Adrenal gland (tissue), 12 donors: ENCODE measurements around the gene VSTM2L. TPM values are rescaled to one million over a fixed set of nuclear protein-coding genes. Genes with fewer than 3 reads are reported as not detected.
A peak's percentile ranks its signal among the peaks of the same experiment; 100 is the strongest.

ENCODE experiments used
- DNase-seq, 7 donors: peaks; one replicate each; pipeline ENCODE4 v3.0.0-alpha.2; 2019 to 2020
- H3K27ac ChIP-seq, 5 donors: fragments of 200-600 bp; sonication (generic) in 4 of 5; 1 replicate in 3 of 5; 2 replicates in 2 of 5; pipeline versions ENCODE4 v1.5.1 to v1.8.0; 2016 to 2020; ENCODE audit warnings: mild to moderate bottlenecking in 1 of 5
- H3K27me3 ChIP-seq: fragments of 200-600 bp; 2 replicates; pipeline ENCODE4 v1.8.0; 2021
- H3K36me3 ChIP-seq, 2 donors: fragments of 200-600 bp; replicated peaks in 1 of 2; 1 replicate in 1 of 2; 2 replicates in 1 of 2; pipeline versions ENCODE4 v1.5.1 to v1.8.0; 2018 to 2022
- H3K4me1 ChIP-seq, 2 donors: fragments of 200-600 bp; replicated peaks in 1 of 2; 1 replicate in 1 of 2; 2 replicates in 1 of 2; pipeline versions ENCODE4 v1.5.1 to v1.8.0; 2018 to 2021
- H3K4me3 ChIP-seq, 4 donors: fragments of 200-600 bp; sonication (generic) in 3 of 4; one replicate each; pipeline ENCODE4 v1.5.1; 2016 to 2018
- H3K9me3 ChIP-seq, 3 donors: fragments of 200-600 bp; sonication (generic) in 1 of 3; replicated peaks in 1 of 3; 1 replicate in 2 of 3; 2 replicates in 1 of 3; pipeline versions ENCODE4 v1.5.1 to v1.8.0; 2016 to 2021
- CTCF ChIP-seq, 6 experiments: fragments of 450-650 bp in 4 of 6; fragments of 200-600 bp in 2 of 6; sonication (generic) in 1 of 6; IDR thresholded peaks; 1 replicate in 5 of 6; 2 replicates in 1 of 6; pipeline versions ENCODE4 v1.5.1 to v1.8.0; 2016 to 2021; ENCODE audit warnings: antibody characterized with exemption in 6 of 6, mild to moderate bottlenecking in 2 of 6, moderate library complexity in 1 of 6
- POLR2A ChIP-seq, 2 donors: fragments of 450-650 bp; IDR thresholded peaks; one replicate each; pipeline ENCODE4 v1.6.1; 2017; ENCODE audit warnings: antibody characterized with exemption in 2 of 2, mild to moderate bottlenecking in 2 of 2, moderate library complexity in 1 of 2
- WGBS, 4 donors: extraction: QIAGEN DNeasy Blood & Tissue Kit in 2 of 4; methylation state at CpG; one replicate each; pipeline versions ENCODE4 v1.1.5 to v1.1.7; 2013 to 2017; 5-methylcytosine and 5-hydroxymethylcytosine counted together
- intact Hi-C, 2 donors: fragments of 100-400 bp; cut with DNase I; formaldehyde crosslinking; loops; one replicate each; pipeline versions ENCODE4 v1.14.1 to v1.15.0; 2022 to 2023
- polyA plus RNA-seq, 3 donors: library from polyadenylated mRNA; stranded (reverse); fragments of 200-250 nt in 2 of 3; fragments of 350-450 nt in 1 of 3; fragmentation: Illumina TruSeq in 1 of 3; extraction: RNeasy Lipid Tissue Mini Kit (QIAGEN cat#74804) in 1 of 3; gene quantifications; one replicate each; pipeline ENCODE4 v1.2.3, GENCODE V29; 2013 to 2014
- total RNA-seq, 9 donors: library from RNA; depleted of rRNA in 4 of 9; stranded (reverse); fragments of >200 nt in 4 of 9; fragments of 120-200 nt in 1 of 9; fragmentation: NEBNext Ultra II Directional in 1 of 9; extraction: Animal tissue kit (Norgen Biotek cat#: 25700) in 1 of 9; gene quantifications; one replicate each; pipeline versions ENCODE4 v1.1.0 to v1.2.4, GENCODE V29; 2013 to 2023
- donor health status: healthy with polysubstance abuse.
- donor health status: Bipolar disorder and iron deficiency.
- donor health status: DM: yes; HTN: yes; CAD: no.
- donor health status: DM: no; HTN: no; CAD: no.
- donor health status: DM: no; HTN: no; CAD: no.
- donor health status: DM: yes; HTN: yes; CAD: no.

Gene VSTM2L
- total and polyA plus RNA-seq, 12 donors: 0.36 to 21.8 (median 7.4) TPM

- Histone ChIP-seq H3K9me3 (no peaks in the 10 kb centered on the region), H3K27me3 (no peaks in the 10 kb centered on the region), H3K27ac (peak overlapping the region in 1 of 5 donors; percentile 56), H3K36me3 (no peaks in the 10 kb centered on the region), H3K4me3 (peak overlapping the region in 2 of 4 donors; percentile 6 to 63), H3K4me1 (peaks cover 4 to 12% of the 10 kb centered on the region in 2 donors)
- 30 to 91% (median 60%) methylated on average over 19 to 67 of the region's 67 CpGs for WGBS, 4 donors
- no peak for DNase-seq
- TF ChIP-seq POLR2A (IDR thresholded peaks at IDR 0.05) (no peak), CTCF (IDR thresholded peaks at IDR 0.05) (peak in 1 of 6 experiments; percentile 32)
- intact Hi-C loops: no loop called here
Observed at GRCh38 chr20:37903317-37904007, 535 bp downstream of the VSTM2L start.

GRCh38 chr20:37904008-37904642 lies 1.2 kb downstream of the VSTM2L start:
- H3K27ac ChIP-seq: peak overlapping the region in 1 of 5 donors; percentile 5
- H3K4me1 ChIP-seq: peaks cover 4 to 12% of the 10 kb centered on the region in 2 donors
- 68 to 97% (median 77%) methylated on average over 4 to 12 of the region's 12 CpGs for WGBS, 4 donors
- TF ChIP-seq POLR2A (IDR thresholded peaks at IDR 0.05) (no peak), CTCF (IDR thresholded peaks at IDR 0.05) (no peak)
- no peak overlapping the region for H3K4me3 ChIP-seq
- H3K9me3 ChIP-seq: no peaks in the 10 kb centered on the region
- no peaks in the 10 kb centered on the region for H3K36me3 ChIP-seq
- H3K27me3 ChIP-seq: no peaks in the 10 kb centered on the region
- intact Hi-C loops: no loop called here
- no peak for DNase-seq

GRCh38 chr20:37904845-37905373 lies 2.0 kb downstream of the VSTM2L start:
- DNase-seq: no peak
- Histone ChIP-seq H3K27ac (peak overlapping the region in 1 of 5 donors; percentile 8), H3K4me3 (no peak overlapping the region), H3K4me1 (peaks cover 4 to 12% of the 10 kb centered on the region in 2 donors), H3K9me3 (no peaks in the 10 kb centered on the region), H3K36me3 (no peaks in the 10 kb centered on the region), H3K27me3 (no peaks in the 10 kb centered on the region)
- WGBS, 4 donors: 75 to 79% (median 76%) methylated on average over 6 to 8 of the region's 8 CpGs
- intact Hi-C loops: no loop called here
- TF ChIP-seq CTCF (IDR thresholded peaks at IDR 0.05) (no peak), POLR2A (IDR thresholded peaks at IDR 0.05) (no peak)
